Measurements from ENCODE around the gene APBA1. TPM values are rescaled to one million over a fixed set of nuclear protein-coding genes. Genes with fewer than 3 reads are reported as not detected.

The APBA1 gene
- total and polyA plus RNA-seq, 9 of the 15 experiments (the other 6 are each of a cell fraction or from before 2014, with no cell fraction given) = 0.01 to 0.02 TPM; not detected in 7

- no peak overlapping the region for H3K27ac ChIP-seq (ENCODE audit: extremely low read depth, low read depth, low read length)
- BruUV-seq (replicated peaks) = no TSS peak
- H3K9ac ChIP-seq (ENCODE audit: insufficient read depth in 1 of 2, low read depth in 2 of 2, low read length in 2 of 2) = no peak overlapping the region
- in situ Hi-C loops (cut with MboI) (no loop called here), intact Hi-C loops (cut with micrococcal nuclease) (no loop called here)
- no peaks in the 10 kb centered on the region for H3K9me1 ChIP-seq (ENCODE audit: control insufficient read depth, insufficient read depth, low read length)
- no peaks in the 10 kb centered on the region for H3K4me1 ChIP-seq (replicated peaks in 1 of 2; ENCODE audit: control insufficient read depth in 2 of 2, insufficient read depth in 2 of 2, low read length in 2 of 2)
- no peak for TF ChIP-seq TCFL5 (CRISPR knock-in tag; conservative IDR thresholded peaks at IDR 0.05)
- ATAC-seq (no peak), DNase-seq (ENCODE audit: extremely low read depth in 1 of 4, low spot score in 3 of 4) (no peak), FAIRE-seq (no peak)
- ChIA-PET CTCF (ENCODE audit: low intra/inter-chr PET ratio) (no interaction called here), POLR2A (no interaction called here)
- H3K79me2 ChIP-seq (ENCODE audit: control insufficient read depth, insufficient read depth, low read length) = no peaks in the 10 kb centered on the region
- no peak overlapping the region for H3K4me3 ChIP-seq
- no peaks in the 10 kb centered on the region for H3K36me3 ChIP-seq (ENCODE audit: control insufficient read depth, insufficient read depth, low read length)
- WGBS (ENCODE audit: insufficient coverage, low coverage, missing lambda C conversion rate) = 1% methylated on average over 5 of the region's 5 CpGs
- no peak overlapping the region for H2AFZ ChIP-seq (ENCODE audit: low read depth, low read length)
- H3K4me2 ChIP-seq (ENCODE audit: insufficient read depth, low read length) = no peak overlapping the region
- H4K20me1 ChIP-seq (replicated peaks; ENCODE audit: control insufficient read depth, insufficient read depth, low read length) = no peaks in the 10 kb centered on the region
- no peaks in the 10 kb centered on the region for H3K27me3 ChIP-seq (ENCODE audit: control insufficient read depth in 2 of 2, insufficient read depth in 2 of 2, low read length in 2 of 2)
- no peaks in the 10 kb centered on the region for H3K9me3 ChIP-seq (replicated peaks; ENCODE audit: control insufficient read depth, insufficient read depth, low read depth, low read length)
Observed at GRCh38 chr9:69579760-69580581, 92.2 kb downstream of the APBA1 start.

GRCh38 chr9:69579032-69579758, 93.0 kb downstream of the APBA1 start:
- in situ Hi-C loops (cut with MboI) (no loop called here), intact Hi-C loops (cut with micrococcal nuclease) (no loop called here)
- no peak overlapping the region for H3K4me3 ChIP-seq
- no peak overlapping the region for H3K9ac ChIP-seq (ENCODE audit: insufficient read depth in 1 of 2, low read depth in 2 of 2, low read length in 2 of 2)
- no peaks in the 10 kb centered on the region for H4K20me1 ChIP-seq (replicated peaks; ENCODE audit: control insufficient read depth, insufficient read depth, low read length)
- H3K9me3 ChIP-seq (replicated peaks; ENCODE audit: control insufficient read depth, insufficient read depth, low read depth, low read length) = no peaks in the 10 kb centered on the region
- TF ChIP-seq TCF7 (IDR thresholded peaks at IDR 0.05; ENCODE audit: borderline replicate concordance) = no peak
- TF ChIP-seq ZKSCAN3 (CRISPR knock-in tag; IDR thresholded peaks at IDR 0.05) = no peak
- no peak for TF ChIP-seq FOXA1 (IDR thresholded peaks at IDR 0.05; ENCODE audit: borderline replicate concordance)
- no peak for TF ChIP-seq E2F8 (IDR thresholded peaks at IDR 0.05; ENCODE audit: low read depth, partially characterized antibody)
- ATAC-seq (no peak), FAIRE-seq (no peak), DNase-seq (ENCODE audit: extremely low read depth in 1 of 4, low spot score in 3 of 4) (no peak)
- CTCF ChIA-PET (ENCODE audit: low intra/inter-chr PET ratio) = no interaction called here
- H3K4me1 ChIP-seq (replicated peaks in 1 of 2; ENCODE audit: control insufficient read depth in 2 of 2, insufficient read depth in 2 of 2, low read length in 2 of 2) = no peaks in the 10 kb centered on the region
- H3K27ac ChIP-seq (ENCODE audit: extremely low read depth, low read depth, low read length) = no peak overlapping the region
- no peaks in the 10 kb centered on the region for H3K27me3 ChIP-seq (ENCODE audit: control insufficient read depth in 2 of 2, insufficient read depth in 2 of 2, low read length in 2 of 2)
- POLR2A ChIA-PET = no interaction called here
- no peaks in the 10 kb centered on the region for H3K79me2 ChIP-seq (ENCODE audit: control insufficient read depth, insufficient read depth, low read length)
- no peak overlapping the region for H2AFZ ChIP-seq (ENCODE audit: low read depth, low read length)
- no peak overlapping the region for H3K4me2 ChIP-seq (ENCODE audit: insufficient read depth, low read length)
- H3K9me1 ChIP-seq (ENCODE audit: control insufficient read depth, insufficient read depth, low read length) = no peaks in the 10 kb centered on the region
- WGBS (ENCODE audit: insufficient coverage, low coverage, missing lambda C conversion rate) = 2% methylated on average over 6 of the region's 6 CpGs
- H3K36me3 ChIP-seq (ENCODE audit: control insufficient read depth, insufficient read depth, low read length) = no peaks in the 10 kb centered on the region
- no TSS peak for BruUV-seq (replicated peaks)
